ENCODE data around the gene SEC24D. TPM values are rescaled to one million over a fixed set of nuclear protein-coding genes. Genes with fewer than 3 reads are reported as not detected.

The SEC24D gene
- total and polyA plus RNA-seq, 2 of the 8 experiments (the other 6 are each of a cell fraction or from before 2014, with no cell fraction given) = 28.9 to 91.6 TPM

DNA sequence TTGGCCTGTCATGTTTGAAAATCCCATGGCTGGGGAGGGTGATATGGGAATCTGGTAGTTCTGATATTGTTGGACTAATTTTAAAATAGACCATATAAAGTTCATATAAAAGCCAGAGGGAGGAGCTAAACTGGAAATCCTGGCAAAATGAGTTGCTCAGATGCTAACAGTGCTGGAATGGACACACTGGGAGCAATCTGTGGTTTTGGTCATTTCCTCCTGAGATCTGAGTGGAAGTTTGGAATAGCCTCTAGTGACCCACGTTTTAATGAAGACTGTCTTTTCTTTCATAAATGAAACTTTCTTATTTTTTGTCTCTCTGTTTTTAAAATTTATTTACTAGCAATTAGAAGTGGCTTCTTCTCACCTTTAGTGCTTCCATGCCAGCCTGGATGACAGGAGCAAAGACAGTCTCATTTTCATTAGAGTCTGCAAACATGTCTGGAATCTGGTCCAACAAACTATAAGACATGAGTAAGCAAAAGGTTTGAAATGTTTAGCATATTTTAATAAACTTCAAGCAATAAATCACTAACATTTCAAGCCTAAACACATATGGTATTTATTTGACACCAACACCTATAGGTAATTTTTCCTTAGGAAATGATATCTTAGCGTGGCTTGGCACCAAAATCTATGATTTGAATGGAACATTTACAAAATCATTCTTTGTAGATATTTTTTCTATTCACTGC, 84.2 kb downstream of the SEC24D start:
- Histone ChIP-seq H3K36me3 (ENCODE audit: control insufficient read depth in 2 of 4, insufficient read depth in 4 of 4, low read length in 3 of 4) (peaks cover 4 to 31% (median 17%) of the 10 kb centered on the region in 4 experiments), H2BK15ac (ENCODE audit: low read length) (no peak overlapping the region), H2AFZ (ENCODE audit: low read length) (no peak overlapping the region), H2BK5ac (ENCODE audit: low read depth, low read length) (no peak overlapping the region), H3K27me3 (replicated peaks in 1 of 4; ENCODE audit: control insufficient read depth in 3 of 4, extremely low read depth in 1 of 4, insufficient read depth in 3 of 4, low read length in 3 of 4) (no peaks in the 10 kb centered on the region), H4K20me1 (replicated peaks in 1 of 2; ENCODE audit: control insufficient read depth in 1 of 2, insufficient read depth in 2 of 2, low read length in 2 of 2) (no peaks in the 10 kb centered on the region), H3K14ac (ENCODE audit: insufficient read length) (no peak overlapping the region), H3K27ac (ENCODE audit: low read depth, low read length) (no peak overlapping the region), H3K79me2 (ENCODE audit: control insufficient read depth in 1 of 2, insufficient read depth in 2 of 2, low read length in 2 of 2) (no peaks in the 10 kb centered on the region), H2AK5ac (ENCODE audit: low read depth, low read length) (no peak overlapping the region), H3K9ac (replicated peaks in 1 of 4; ENCODE audit: extremely low read depth in 1 of 4, low read depth in 3 of 4, low read length in 3 of 4) (no peak overlapping the region), H2BK12ac (ENCODE audit: low read depth, low read length) (no peak overlapping the region), H3K79me1 (ENCODE audit: low read depth, low read length) (no peaks in the 10 kb centered on the region), H4K91ac (replicated peaks; ENCODE audit: insufficient read length, low read length) (no peak overlapping the region), H3K18ac (ENCODE audit: extremely low read depth, low read length) (no peak overlapping the region), H3K4me1 (replicated peaks in 1 of 4; ENCODE audit: control insufficient read depth in 3 of 4, insufficient read depth in 4 of 4, low read length in 3 of 4) (peaks cover 0 to 4% (median 0%) of the 10 kb centered on the region in 4 experiments; a peak in 2 of 7 replicates), H4K8ac (ENCODE audit: extremely low read depth, insufficient read depth, low read length) (no peak overlapping the region), H3K4me2 (ENCODE audit: insufficient read depth in 1 of 2, low read depth in 2 of 2, low read length in 2 of 2) (no peak overlapping the region), H3K4me3 (ENCODE audit: extremely low read depth in 1 of 4, insufficient read depth in 2 of 4, low read depth in 3 of 4, low read length in 4 of 4) (no peak overlapping the region), H3K9me3 (ENCODE audit: insufficient read depth in 2 of 2, low read depth in 1 of 2, low read length in 1 of 2) (no peaks in the 10 kb centered on the region), H2BK120ac (replicated peaks; ENCODE audit: low read depth, low read length) (no peak overlapping the region), H2BK20ac (ENCODE audit: low read length) (no peak overlapping the region), H3K4ac (replicated peaks; ENCODE audit: insufficient read length, low read depth, low read length) (no peak overlapping the region), H3K56ac (replicated peaks; ENCODE audit: insufficient read length, low read depth, low read length) (no peak overlapping the region), H4K5ac (ENCODE audit: insufficient read length, low read depth, low read length) (no peak overlapping the region), H3K23me2 (ENCODE audit: low read depth, low read length) (no peaks in the 10 kb centered on the region), H3K23ac (ENCODE audit: insufficient read length) (no peak overlapping the region)
- CTCF ChIA-PET (ENCODE audit: partially characterized antibody) = no interaction called here
- DNase-seq (ENCODE audit: low read depth in 1 of 2, low spot score in 2 of 2) (no peak), FAIRE-seq (no peak)
- POLR2A ChIA-PET (ENCODE audit: partially characterized antibody) = no interaction called here
- WGBS, 2 experiments (ENCODE audit: extremely low coverage in 1 of 2, insufficient coverage in 1 of 2, insufficient read length in 1 of 2, insufficient replicate concordance in 2 of 2, low coverage in 1 of 2, low lambda C conversion rate in 2 of 2, missing lambda C conversion rate in 1 of 2) = 94% methylated on average over 2 of the region's 2 CpGs; no CpG with 5 or more reads in 1 of the 2 experiments
- no peak for TF ChIP-seq EP300 (IDR thresholded peaks at IDR 0.05; ENCODE audit: borderline replicate concordance in 1 of 2, low read depth in 2 of 2, low read length in 2 of 2)
- no peak for TF ChIP-seq RXRA (IDR thresholded peaks at IDR 0.05; ENCODE audit: insufficient read depth, low read depth, low read length)
- no peak for TF ChIP-seq TAF7 (optimal IDR thresholded peaks at IDR 0.05; ENCODE audit: borderline replicate concordance, low read depth, low read length)
- no peak for TF ChIP-seq KDM4A (IDR thresholded peaks at IDR 0.05; ENCODE audit: low read depth, low read length, severe bottlenecking)
